ENCODE measurements around the gene COL6A1. TPM values are rescaled to one million over a fixed set of nuclear protein-coding genes. Genes with fewer than 3 reads are reported as not detected.
"Not testable (repeated sequence)": the region's sequence is repeated elsewhere in the genome, so short reads cannot be mapped to it uniquely, and the experiment has no call there.

Gene COL6A1
- total and polyA plus RNA-seq, 2 experiments from 2014 or later, result 245 to 605 TPM

DNA sequence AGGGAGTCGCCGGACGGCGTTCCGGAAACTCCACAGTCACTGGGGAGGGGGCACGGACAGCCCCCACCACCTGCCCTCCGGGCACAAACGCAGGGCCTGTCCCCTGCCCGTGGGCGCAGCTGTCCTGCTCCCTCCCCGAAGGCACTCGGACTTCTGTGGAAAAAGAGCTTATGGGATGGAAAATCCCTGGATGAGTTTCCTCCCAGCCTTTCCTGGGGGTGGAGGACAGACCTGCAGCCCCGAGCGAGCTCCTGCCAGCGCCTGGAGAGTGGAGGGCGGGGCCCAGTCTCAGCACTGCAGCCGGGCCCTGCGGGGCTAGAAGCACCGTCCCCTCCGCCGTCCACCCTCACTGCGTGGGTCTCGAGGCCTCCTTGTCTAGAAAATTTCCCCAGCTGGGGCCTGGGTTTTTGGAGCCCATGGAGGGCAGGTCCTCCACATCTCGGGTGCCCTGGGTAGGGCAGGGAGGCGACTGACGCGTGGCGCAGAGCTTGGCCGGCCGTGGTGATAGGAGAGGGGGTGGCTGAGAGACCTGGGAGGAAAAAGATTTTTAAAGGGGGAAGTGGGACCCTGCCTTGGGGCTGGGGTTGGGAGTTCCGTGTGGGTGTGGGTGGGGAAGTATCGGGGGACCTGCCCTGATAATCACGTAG lies 6.4 kb upstream of the COL6A1 start:
- TF ChIP-seq, protein P1, sequence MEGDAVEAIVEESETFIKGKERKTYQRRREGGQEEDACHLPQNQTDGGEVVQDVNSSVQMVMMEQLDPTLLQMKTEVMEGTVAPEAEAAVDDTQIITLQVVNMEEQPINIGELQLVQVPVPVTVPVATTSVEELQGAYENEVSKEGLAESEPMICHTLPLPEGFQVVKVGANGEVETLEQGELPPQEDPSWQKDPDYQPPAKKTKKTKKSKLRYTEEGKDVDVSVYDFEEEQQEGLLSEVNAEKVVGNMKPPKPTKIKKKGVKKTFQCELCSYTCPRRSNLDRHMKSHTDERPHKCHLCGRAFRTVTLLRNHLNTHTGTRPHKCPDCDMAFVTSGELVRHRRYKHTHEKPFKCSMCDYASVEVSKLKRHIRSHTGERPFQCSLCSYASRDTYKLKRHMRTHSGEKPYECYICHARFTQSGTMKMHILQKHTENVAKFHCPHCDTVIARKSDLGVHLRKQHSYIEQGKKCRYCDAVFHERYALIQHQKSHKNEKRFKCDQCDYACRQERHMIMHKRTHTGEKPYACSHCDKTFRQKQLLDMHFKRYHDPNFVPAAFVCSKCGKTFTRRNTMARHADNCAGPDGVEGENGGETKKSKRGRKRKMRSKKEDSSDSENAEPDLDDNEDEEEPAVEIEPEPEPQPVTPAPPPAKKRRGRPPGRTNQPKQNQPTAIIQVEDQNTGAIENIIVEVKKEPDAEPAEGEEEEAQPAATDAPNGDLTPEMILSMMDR (IDR thresholded peaks at IDR 0.05; ENCODE audit: low read depth, low read length), result no peak
- Histone ChIP-seq H3K27me3 (peaks cover 26% of the 10 kb centered on the region), H3K27ac (no peak overlapping the region), H3K9me3 (ENCODE audit: low read depth) (no peaks in the 10 kb centered on the region), H3K36me3 (no peaks in the 10 kb centered on the region), H3K4me3 (no peak overlapping the region), H3K4me1 (ENCODE audit: low read depth) (peaks cover 28% of the 10 kb centered on the region)
- DNase-seq (ENCODE audit: low read depth in 1 of 2, low spot score in 1 of 2), result peak in 1 of 2 donors; percentile 57

DNA sequence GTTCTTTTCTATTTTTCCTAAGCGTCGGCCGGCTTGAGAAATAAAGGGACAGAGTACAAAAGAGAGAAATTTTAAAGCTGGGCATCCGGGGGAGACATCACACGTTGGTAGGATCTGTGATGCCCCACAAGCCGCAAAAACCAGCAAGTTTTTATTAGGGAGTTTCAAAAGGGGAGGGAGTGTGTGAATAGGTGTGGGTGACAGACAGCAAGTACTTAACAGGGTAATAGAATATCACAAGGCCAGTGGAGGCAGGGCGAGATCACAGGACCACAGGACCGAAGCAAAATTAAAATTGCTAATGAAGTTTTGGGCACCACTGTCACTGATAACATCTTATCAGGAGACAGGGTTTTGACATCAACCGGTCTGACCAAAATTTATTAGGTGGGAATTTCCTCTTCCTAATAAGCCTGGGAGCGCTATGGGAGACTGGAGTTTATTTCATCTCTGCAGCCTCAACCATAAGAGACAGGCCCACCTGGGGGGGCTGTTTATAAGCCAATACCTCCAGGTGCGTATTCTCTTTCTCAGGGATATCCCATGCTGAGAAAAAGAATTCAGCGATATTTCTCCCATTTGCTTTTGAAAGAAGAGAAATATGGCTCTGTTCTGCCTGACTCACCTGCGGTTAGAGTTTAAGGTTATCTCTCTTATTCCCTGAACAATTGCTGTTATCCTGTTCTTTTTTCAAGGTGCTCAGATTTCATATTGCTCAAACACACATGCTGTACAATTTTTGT lies 5.7 kb upstream of the COL6A1 start:
- H3K36me3 ChIP-seq; DNase-seq (ENCODE audit: low read depth in 1 of 2, low spot score in 1 of 2); H3K27ac ChIP-seq; H3K9me3 ChIP-seq (ENCODE audit: low read depth); H3K4me3 ChIP-seq: not testable (repeated sequence)
- Histone ChIP-seq H3K4me1 (ENCODE audit: low read depth) (peaks cover 24% of the 10 kb centered on the region), H3K27me3 (peaks cover 26% of the 10 kb centered on the region)

DNA sequence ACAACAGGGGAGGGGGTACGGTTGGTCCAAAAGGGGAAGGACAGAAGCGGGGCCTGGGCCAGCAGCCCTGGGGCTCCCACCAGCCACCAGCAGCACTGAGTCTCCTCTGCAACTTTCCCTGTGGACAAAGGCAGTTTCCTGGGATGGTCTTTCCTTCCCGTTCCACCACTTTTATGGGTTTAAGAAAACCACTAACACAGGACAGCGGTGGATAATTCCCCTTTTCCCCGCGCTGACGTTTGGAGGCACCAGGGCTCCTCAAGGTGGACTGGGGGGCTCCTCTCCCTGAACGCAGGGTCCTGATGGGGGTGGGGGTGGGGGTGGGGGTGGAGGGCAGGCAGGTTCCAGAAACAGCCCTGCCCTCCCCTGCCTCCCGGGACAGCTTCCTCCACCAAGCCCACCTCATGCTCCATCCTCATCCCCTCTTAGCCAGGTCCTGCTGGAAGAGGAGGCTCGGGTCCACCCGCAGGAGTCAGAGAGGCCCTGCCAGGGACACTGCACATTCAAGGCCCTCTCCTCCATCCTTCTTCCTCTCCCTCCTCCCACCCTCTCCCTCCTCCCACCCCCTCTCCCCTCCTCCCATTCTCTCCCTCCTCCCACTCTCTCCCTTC lies 4.8 kb upstream of the COL6A1 start:
- TF ChIP-seq, protein P1 (IDR thresholded peaks at IDR 0.05; ENCODE audit: low read depth, low read length), result no peak
- H3K9me3 ChIP-seq (ENCODE audit: low read depth), result no peaks in the 10 kb centered on the region
- H3K36me3 ChIP-seq, result no peaks in the 10 kb centered on the region
- no peak overlapping the region for H3K27ac ChIP-seq
- H3K4me3 ChIP-seq, result no peak overlapping the region
- H3K27me3 ChIP-seq, result peaks cover 26% of the 10 kb centered on the region
- peaks cover 22% of the 10 kb centered on the region for H3K4me1 ChIP-seq (ENCODE audit: low read depth)
- DNase-seq (ENCODE audit: low read depth in 1 of 2, low spot score in 1 of 2), result no peak

DNA sequence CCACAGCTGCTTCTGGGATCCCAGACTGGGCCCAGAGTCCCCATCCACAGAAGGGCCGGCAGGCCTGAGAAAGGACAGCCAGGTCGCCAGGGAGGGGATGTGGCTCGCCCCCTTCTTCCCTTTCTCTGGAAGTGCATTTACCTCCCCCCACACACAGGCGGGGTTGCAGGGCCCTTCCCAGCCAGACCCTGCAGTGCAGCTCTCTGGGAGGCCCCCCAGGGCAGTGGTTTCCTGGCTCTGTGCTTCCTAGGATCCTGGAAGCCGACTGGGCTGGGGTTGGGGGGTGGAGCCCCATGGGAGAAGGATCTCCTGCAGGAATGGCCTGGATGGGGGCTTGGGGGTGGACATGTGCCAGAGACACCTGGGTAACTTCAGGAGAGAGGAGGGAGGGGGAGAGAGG lies 4.2 kb upstream of the COL6A1 start:
- TF ChIP-seq, protein P1 (IDR thresholded peaks at IDR 0.05; ENCODE audit: low read depth, low read length), result no peak
- no peak overlapping the region for H3K4me3 ChIP-seq
- no peaks in the 10 kb centered on the region for H3K36me3 ChIP-seq
- H3K27ac ChIP-seq, result no peak overlapping the region
- DNase-seq (ENCODE audit: low read depth in 1 of 2, low spot score in 1 of 2), result peak in 1 of 2 donors; percentile 41
- H3K27me3 ChIP-seq, result peaks cover 26% of the 10 kb centered on the region
- H3K9me3 ChIP-seq (ENCODE audit: low read depth), result no peaks in the 10 kb centered on the region
- H3K4me1 ChIP-seq (ENCODE audit: low read depth), result peaks cover 22% of the 10 kb centered on the region

DNA sequence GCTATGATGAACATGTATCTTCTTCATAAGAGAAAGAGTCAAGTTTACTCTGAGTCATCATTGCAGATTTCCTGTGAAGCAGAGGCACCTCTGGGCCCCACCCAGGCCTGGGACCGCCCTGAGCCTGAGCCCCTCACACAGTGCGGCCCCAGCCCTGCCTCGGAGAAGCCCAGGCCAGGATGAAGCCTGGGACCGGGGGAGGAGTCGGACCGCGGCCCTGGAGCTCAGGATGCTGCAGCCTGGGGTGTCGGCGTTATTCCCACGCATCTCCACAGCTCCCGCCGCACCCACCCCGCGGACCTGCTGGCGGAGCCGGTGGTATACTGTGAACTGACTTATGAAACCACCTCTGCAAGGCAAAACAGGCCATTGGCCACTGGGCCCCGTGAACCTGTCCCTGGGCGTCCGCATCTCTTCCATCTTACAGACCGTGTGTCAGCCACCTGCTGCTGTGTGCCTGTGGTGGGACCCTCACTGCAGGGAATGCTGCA lies 2.4 kb upstream of the COL6A1 start:
- no peaks in the 10 kb centered on the region for H3K36me3 ChIP-seq
- TF ChIP-seq, protein P1 (IDR thresholded peaks at IDR 0.05; ENCODE audit: low read depth, low read length), result no peak
- peaks cover 13% of the 10 kb centered on the region for H3K4me1 ChIP-seq (ENCODE audit: low read depth)
- peaks cover 15% of the 10 kb centered on the region for H3K27me3 ChIP-seq
- H3K4me3 ChIP-seq, result no peak overlapping the region
- no peaks in the 10 kb centered on the region for H3K9me3 ChIP-seq (ENCODE audit: low read depth)
- no peak overlapping the region for H3K27ac ChIP-seq
- no peak for DNase-seq (ENCODE audit: low read depth in 1 of 2, low spot score in 1 of 2)

DNA sequence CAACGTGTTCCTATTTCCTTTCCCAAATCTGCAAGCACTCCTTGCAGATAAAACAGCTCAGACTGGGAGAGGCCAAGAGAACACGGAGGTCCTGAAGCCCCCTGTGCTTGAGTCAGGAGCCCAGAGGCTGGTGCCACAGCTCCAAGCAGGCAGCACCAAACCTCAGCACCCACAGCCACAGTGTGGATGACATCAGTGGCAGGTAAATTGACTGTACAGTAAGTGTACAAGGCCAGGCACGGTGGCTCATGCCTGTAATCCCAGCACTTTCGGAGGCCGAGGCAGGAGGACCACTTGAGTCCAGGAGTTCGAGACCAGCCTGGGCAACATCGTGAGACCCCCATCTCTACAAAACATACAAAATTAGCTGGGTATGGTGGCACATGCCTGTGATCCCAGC lies 1.9 kb upstream of the COL6A1 start:
- no peaks in the 10 kb centered on the region for H3K36me3 ChIP-seq
- H3K27ac ChIP-seq, result no peak overlapping the region
- no peaks in the 10 kb centered on the region for H3K9me3 ChIP-seq (ENCODE audit: low read depth)
- H3K4me1 ChIP-seq (ENCODE audit: low read depth), result peaks cover 8% of the 10 kb centered on the region
- no peak overlapping the region for H3K4me3 ChIP-seq
- H3K27me3 ChIP-seq, result peaks cover 10% of the 10 kb centered on the region
- TF ChIP-seq, protein P1 (IDR thresholded peaks at IDR 0.05; ENCODE audit: low read depth, low read length), result no peak
- no peak for DNase-seq (ENCODE audit: low read depth in 1 of 2, low spot score in 1 of 2)

Data from cardiac muscle cell (in vitro differentiated cells and primary cell).